Stimulated activated CD8-positive, alpha-beta memory T cell treated with anti-CD3 and anti-CD28 coated beads, Interleukin-15, amount 100 ng/mL, for 48 hours (primary cell): ENCODE results near the gene PTGER3.

Source experiments
- DNase-seq, 2 donors: peaks; one replicate each; pipeline ENCODE4 v3.0.0-alpha.2; 2020; ENCODE audit warnings: low read depth in 2 of 2

Gene PTGER3

DNA sequence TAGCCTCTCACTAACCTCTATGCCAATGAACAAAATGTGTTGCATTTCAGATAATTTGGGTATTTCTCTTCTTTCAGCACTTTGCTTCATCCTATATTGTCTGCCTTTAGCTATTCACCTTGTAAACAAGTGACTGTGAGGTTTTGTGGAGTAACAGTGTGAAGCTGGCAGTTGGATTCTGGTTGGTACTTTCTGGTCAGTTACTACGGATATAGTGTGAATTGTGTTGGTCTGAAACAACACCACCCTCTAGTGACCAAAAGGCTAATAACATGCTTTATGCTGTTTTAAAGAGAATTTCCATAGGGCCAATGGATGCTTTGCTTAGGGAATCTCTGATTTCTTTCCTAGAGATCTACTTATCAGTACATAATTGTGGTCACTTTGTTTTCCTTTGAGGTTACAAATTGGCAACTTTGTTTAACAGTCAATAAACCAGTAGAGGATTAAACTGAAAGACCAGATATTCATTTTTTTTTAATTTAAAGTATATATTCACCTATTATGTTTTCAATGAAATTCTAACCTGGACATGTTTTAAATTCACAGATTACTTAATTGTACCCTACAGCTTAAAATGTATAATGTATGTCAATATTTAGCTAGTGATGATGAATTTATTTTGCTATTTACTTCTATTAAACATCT is 2.5 kb upstream of the PTGER3 start:
- DNase-seq, result no peak

DNA sequence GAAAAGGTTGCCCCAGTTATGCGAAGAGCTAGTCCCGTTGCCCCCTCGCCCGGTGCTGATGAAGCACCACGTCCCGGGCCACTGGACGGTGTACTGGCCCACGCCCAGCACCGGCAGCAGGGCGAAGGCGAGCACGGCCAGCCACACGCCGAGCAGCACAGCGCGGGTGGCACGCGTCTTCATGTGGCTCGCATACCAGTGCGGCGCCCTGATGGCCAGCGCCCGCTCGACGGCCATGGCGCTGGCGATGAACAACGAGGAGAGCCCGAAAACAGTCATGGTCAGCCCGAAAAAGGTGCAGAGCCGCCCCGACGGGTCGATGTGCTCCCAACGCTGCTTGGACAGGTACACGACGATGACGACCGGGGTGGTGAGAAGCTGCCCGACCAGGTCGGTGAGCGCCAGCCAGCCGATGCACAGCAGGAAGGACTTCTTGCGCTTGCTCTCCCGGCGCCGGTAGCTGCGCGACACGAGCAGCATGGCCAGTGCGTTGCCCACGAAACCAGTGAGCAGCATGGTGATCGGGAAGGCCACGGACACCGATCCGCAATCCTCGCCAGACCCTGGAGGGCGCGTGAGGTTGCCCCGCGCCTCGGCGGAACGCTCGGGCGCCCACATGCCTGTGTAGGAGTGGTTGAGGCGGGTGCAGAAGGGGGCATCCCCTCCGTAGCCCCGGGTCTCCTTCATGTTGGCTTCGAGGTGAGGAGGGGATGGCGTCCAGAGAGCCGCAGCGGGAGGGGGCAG is 553 bp downstream of the PTGER3 start:
- no peak for DNase-seq

DNA sequence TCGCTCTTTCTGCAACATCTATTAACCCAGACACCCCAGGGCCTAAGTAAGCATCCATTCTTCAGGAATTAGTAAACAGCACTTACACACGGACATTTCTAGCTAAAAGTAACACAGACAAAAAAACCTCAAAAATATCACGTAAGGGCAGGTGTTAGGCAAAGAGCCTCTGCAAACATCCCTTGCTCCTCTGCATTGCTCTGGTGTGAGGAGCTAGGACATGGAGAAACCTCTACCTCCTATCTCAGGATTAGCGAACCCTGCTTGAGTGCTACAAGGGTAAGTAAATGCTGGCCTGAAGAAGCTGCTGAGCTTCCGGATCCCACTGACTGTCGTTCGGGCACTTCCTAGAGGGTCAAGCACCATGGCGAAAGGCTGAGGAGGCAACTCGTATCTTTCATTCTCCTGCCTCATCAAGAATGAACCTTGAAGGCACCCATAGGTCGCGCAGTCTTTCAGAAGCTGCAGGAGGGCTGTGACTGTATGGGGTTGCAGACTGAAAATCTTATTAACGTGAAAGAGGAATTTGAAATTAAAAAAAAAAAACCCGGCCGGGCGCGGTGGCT is 2.1 kb downstream of the PTGER3 start:
- no peak for DNase-seq

DNA sequence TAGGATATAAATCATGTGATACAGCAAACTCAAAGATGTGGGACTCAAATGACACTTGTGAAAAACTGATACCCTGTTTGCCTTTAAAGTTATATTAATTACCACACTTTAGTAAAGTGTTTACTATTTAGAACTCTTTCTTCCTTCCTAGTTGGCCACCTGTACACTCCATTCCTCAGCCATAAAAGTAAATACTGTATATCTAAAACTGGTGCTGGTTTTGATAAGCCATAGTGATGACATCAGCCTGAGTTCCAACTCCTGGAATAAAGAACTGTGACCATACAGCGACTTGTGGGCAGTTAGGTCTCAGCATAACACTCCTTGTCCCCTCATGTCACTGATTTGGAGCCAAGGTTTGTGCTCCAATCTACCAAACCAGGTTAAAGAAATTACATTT is 2.8 kb downstream of the PTGER3 start:
- DNase-seq, result no peak

DNA sequence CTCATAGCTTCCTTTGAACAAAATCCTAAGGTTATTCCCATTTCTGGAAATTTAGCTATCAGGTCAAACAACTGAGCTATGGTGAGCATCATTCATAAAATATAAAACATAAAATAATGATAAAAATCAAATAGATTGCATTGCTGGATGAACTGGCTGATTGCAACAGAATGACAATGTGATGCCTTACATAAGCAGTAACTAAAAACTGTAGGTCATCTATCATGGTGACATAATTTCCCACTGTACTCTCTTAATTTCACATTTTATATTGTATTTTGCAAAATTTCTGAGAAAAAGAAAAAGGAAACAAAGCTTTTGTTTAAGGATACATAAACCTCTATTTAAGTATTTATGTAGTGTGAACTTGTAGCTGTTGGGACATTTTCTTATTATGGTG is 4.6 kb downstream of the PTGER3 start:
- DNase-seq, result no peak

DNA sequence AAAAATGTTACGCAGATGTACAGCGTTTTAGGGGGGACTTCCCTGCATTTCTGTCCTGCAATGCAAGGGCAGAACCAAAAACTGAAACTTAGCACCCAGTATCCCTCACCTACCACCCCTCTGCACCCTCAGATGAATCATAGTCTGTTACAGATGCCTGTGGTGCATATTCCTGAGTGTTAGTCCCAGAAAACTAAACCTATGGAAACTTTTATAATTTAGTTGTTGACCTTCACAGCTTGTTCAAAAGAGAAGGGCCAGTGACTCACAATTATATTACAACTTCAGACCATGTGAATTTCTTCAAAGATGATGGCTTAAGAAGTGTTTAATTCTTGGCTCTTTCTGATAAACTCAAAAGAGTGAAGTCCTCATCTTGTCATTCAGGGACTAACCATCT is 5.8 kb downstream of the PTGER3 start:
- no peak for DNase-seq

DNA sequence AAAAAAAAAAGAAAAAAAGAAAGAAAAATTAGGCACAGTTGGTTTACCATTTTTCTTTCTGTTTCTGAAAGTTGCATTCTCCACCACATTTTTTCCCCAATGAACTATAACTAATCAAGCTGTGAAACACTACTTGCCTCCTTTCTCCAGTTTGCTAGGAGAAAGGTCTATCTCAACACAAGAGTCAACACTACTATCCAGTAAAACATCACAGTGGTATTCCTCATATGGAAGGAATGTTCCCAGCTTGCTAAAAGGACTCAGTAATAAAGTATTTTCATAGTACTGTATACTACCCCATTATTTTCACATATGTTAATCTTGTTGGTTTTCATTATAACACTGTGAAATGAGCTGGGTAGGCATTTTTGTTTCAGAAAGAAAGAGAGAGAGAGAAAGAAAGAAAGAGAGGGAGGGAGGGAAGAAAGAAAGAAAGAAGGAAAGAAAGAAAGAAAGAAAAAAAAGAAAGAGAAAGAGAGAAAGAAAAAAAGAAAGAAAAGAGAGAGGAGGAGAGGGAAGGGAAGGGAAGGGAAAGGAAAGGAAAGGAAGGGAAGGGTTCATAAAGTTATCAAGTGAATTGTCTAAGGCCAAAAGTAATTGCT is 7.9 kb downstream of the PTGER3 start:
- no peak for DNase-seq

DNA sequence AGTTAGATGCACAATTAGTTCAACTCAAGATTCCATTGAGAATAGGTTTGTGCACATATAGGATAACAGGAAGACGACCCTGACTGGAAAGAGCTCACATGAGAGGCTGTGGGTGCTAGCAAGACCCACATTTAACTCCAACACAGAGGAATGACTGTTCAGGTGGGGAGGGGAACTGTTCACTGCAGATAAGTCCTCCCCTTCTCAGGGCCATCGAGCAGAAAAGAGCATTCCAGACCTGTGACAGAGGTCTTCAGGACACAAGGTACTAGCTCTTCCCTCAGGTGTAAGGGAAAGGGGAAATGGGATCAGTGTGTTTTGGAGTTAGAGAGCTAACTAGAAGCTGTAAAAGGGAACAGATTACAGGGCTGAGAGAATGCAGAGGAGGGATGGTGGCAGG is 8.7 kb downstream of the PTGER3 start:
- DNase-seq, result no peak

DNA sequence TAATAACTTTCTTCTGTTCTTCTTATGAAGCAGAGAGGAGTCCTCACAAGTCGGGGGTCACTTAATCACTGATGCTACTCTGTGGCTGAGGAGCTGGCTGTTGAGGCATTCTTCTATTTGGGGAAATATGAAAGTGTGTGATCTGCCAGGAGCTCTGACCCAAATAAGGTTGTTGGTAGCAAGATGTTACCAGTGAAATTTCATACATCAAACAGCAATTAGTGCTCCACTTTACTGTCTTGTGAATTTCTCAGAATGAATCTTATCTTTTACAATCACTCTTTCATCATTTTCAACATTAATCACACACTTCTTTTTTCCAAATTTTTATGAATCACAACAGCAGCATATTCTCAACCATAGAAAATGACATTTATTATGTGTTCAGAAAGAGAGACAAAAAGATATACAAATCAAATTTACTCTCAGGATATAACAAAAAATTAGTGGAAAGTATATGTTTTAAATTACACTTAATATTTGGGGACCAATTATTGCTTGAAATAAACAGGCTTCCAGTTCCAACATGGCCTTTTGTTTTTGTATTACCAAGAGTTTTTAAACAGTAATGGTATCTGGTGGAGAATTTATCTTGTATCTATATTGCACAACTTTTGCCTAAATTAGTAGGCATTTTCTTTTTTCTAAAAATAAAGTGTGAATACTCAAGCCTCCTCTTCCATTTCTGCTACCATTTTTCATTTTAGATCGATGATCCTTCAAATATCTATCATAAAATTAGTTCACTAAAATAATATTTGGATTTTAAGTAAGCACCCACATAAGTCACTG is 9.6 kb downstream of the PTGER3 start:
- no peak for DNase-seq

DNA sequence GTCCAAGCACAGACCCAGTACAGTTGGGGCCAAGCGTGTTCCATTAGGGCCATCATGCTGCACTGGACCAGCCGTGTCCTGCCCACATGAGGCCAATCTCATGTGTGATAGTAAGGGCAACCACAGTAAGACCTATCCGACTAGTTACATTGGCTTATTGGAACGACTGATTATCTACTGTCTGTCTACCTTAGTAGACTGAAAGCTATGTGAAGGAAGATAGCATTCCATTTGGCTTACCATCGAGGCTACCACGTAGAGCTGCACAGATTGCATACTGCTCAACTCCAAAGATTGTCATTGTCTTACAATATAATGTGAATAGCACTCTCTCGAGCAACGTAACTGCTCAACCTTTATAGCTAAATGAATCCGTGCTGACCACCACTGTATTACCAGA is 10.6 kb downstream of the PTGER3 start:
- DNase-seq, result no peak

DNA sequence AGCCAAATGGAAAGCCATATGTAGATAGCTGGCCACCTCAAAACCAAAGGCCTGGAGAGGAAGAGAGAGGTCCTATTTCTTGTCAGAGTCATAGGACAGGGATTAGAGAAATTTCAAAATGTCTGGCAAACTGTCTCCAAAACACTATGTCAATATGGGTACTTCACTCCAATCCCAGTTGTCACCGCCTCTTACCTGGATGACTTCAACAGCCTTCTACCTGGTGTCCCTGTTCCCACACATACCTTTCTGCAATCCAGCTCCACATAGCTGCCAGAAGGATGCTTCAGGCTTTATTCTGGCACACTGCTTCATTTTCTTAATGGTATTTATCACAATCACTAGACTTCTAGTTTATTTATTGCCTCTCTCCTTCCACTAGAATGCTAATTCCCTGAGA is 14.5 kb downstream of the PTGER3 start:
- DNase-seq, result no peak

DNA sequence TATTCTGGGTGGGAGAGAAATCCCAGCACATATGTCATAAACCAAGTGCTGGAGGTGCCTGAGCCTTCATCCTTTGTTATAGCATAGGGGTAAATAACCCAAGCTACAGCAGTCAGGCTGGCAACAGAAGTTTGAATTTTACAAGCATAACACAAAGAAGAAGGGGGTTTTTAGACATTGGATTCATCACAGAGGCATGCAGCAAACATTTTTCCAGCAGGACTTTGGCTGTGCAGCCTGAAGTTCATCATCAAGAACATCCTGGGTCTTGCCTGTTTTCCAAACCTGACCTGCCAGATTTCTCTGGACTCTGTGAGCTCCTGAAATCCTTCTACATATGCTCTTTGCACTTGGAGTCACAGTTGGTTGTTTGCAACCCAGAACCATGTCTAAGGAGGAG is 16.2 kb downstream of the PTGER3 start:
- DNase-seq, result no peak

DNA sequence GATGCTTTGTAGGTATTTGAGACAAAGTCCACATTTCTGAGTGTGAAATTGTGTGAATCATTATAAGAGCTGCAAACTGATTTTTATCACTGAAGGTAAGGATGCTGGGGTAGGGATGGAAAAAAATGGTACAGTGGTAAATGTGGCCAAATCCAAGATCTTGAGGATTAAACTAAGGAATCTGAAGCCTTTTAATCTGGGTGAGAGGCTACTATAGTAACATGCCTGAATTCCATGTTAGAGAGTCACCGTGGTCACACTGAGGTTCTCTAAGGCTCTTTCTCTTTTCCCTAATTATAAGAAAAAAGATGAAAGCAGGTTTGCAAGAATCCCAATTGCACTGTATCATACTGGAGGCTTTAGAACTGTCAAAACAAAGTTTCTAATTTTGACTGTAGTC is 17.6 kb downstream of the PTGER3 start:
- no peak for DNase-seq

DNA sequence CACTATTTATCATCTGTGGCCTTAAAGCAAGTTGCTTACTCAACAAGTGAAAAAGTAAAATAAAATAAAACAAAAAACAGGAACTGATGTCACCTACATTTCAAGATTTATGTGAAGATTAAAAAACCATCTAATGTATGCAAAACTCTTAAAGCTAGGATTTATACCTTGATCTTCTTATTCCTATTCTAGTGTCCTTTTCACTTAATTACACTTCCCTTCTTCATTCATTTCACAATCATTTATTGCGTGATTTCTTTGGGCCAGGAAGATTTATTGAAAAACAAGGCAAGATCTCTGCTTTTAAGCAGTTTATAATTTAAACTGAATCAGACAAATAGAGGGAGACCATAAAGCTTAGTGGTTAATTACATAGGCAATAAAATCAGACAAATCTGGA is 18.6 kb downstream of the PTGER3 start:
- no peak for DNase-seq

DNA sequence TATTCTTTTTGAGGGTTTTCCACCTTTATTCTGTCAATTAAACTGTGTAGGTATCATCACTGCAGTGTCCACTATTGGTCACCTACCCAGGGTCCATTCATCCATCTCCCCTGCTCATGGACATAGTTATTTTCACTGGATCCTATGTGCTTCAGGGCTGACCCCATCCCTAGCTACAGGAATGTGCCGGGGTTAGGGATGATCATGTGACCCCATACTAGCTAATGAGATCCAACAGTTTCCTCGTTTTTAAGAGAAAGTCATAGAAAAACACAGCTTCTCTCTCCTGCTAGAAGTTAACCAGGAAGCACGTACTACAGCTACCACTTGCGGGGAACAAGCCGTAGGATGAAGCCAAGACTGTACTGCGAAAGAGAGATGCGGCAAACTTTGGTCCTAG is 19.6 kb downstream of the PTGER3 start:
- DNase-seq, result no peak

DNA sequence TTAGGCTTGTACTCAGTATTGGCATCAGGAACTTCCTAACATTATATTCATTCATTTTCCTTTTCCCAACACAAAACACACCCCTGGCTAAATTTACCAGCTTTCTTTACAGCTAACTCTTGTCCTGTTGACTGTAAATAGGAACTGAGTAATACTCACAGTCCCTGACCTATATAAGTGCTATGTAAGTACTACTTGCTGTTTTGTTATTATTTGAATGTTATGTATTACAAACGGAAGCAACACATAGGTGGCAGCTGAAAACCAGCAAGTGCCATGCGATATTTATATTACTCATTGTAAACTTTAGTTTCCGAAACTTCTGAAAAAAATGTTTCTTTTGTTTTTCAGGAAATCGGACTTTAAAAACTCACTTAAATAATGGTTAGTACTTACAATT is 21.5 kb downstream of the PTGER3 start:
- DNase-seq, result no peak

DNA sequence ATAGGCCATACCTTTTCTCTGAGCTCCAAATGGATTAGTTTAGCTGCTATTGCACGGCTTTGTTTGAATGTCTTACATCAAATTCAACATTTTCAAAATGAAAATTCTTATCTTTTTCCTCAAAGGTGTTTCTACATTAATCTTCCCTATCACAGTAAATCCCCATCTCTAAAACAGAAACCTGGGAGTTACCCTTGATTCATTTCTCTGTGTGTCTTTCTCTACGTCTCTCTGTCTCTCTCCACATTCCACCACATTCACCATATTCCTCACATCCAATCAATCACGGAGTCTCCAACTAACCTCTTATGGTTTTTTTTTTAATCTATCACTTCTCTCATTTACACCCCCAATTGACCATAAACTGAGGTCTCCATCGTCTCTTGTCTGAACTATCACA is 24.1 kb downstream of the PTGER3 start:
- DNase-seq, result no peak

DNA sequence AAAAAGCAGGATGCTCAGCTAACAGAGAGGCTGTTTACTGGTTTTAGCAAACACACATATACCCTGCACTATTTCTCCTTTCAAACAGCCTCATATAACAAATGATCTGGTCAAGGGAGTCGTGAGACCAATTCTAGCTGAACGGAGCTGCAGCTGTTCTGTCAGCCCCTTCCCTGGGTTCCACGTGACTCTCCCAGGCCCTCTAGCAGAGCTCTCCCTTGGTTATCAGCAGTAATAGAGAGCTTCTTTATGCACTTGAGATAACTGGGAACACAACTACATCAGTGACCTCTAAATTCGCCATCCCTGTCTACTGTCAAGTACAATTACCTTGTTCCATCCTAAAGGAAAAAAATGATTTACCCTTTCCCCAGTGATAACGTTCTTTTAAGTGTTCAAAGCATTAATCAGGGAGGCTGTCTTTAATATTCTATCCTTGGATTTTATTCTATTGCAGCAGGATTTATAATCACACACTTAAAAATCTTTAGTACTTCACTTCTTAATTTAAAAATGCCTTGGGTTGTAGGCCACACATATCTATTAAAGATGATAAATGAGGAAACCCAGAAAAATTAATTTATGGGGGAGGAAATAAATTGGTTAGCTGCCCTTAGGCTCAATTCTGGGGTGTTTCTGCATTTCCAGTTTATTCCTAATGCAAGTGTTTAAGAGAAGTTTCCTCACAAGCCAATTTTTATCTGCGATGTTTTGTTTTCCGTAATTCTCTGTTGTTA is 28.2 kb downstream of the PTGER3 start:
- DNase-seq, result no peak

DNA sequence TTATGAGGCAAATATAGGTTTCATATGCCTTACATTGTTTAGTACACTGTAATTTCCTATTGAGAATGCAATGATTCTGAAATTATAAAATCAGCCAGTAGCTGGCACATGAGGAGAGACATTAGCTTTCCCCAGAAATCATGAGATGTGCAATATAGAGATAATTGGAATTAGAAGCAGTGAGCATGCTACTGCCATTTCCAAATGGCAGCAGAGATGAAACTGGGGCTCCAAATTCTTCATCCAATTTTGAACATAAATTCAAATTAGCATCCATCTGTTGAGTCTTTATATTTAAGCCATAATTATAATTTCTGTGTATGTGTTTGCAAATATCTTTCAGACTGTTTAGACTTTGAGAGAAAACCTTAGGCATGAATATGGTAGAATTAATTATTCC is 28.8 kb downstream of the PTGER3 start:
- DNase-seq, result no peak

DNA sequence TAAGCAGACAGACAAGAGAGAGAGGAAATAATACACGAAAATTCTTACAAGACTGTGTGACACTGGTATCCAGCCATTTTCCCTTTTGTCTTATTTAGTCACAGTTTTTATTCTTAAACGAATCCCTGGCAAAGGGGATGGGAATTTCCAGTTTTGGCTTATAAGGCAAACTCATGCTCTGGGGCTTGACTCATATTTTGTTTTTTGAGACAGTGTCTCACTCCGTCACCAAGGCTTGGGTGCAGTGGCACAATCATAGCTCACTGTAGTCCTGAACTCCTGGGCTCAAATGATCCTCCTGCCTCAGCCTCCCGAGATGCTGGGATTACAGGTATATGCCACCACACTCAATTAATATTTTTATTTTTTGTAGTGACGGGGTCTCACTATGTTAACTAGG is 31.9 kb downstream of the PTGER3 start:
- no peak for DNase-seq

DNA sequence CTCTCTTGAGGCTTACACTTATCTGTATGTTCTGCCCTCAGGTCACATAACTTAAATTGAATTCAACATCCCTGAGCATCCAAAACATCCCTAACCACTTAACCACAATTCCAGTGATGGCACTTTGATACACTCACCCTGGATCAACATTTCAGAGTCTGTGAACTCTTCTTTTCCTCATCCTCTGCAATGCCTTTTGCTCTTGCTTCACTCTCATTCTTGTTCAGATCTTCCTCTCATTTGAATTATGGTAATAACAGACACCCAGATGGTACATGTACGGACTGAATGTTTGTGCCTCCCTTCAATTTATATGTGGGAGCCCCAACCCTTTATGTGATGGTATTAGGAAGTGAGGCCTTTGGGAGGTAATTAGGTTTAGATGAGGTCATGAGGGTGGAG is 33.4 kb downstream of the PTGER3 start:
- no peak for DNase-seq
